HG03558 (cell line): ENCODE data around the gene PNPLA3.

Experiments used
- ATAC-seq: cut with Tn5 transposase; IDR thresholded peaks from one replicate; pipeline ENCODE4 v1.9.1; 2021; ENCODE audit warnings: moderate number of reproducible peaks; ENCODE audit not compliant: unreplicated experiment; ENCODE audit errors: extremely low read depth

PNPLA3 gene

GRCh38 chr22:43988116-43988820 lies 64.7 kb downstream of the PNPLA3 start:
- ATAC-seq = no peak

- no peak for ATAC-seq
These were observed 65.4 kb downstream of the PNPLA3 start for GRCh38 chr22:43988960-43989359.

- no peak for ATAC-seq
These were observed 66.4 kb downstream of the PNPLA3 start for GRCh38 chr22:43990044-43990443.

- ATAC-seq = no peak
These were observed 67.9 kb downstream of the PNPLA3 start for GRCh38 chr22:43991316-43992020.

GRCh38 chr22:43992331-43992821 lies 68.8 kb downstream of the PNPLA3 start:
- ATAC-seq = no peak

- ATAC-seq = no peak
These were observed 69.6 kb downstream of the PNPLA3 start for GRCh38 chr22:43993072-43993760.

GRCh38 chr22:43994006-43994405 lies 70.4 kb downstream of the PNPLA3 start:
- no peak for ATAC-seq

GRCh38 chr22:43994416-43994815 lies 70.8 kb downstream of the PNPLA3 start:
- no peak for ATAC-seq

GRCh38 chr22:43995057-43995685 lies 71.6 kb downstream of the PNPLA3 start:
- ATAC-seq = no peak

GRCh38 chr22:43995798-43996169 lies 72.2 kb downstream of the PNPLA3 start:
- no peak for ATAC-seq

- ATAC-seq = no peak
These were observed 72.8 kb downstream of the PNPLA3 start for GRCh38 chr22:43996170-43996980.

GRCh38 chr22:43996981-43997265 lies 73.3 kb downstream of the PNPLA3 start:
- no peak for ATAC-seq
